Measurements from ENCODE around the gene MRGPRX1.

Gene MRGPRX1

DNA sequence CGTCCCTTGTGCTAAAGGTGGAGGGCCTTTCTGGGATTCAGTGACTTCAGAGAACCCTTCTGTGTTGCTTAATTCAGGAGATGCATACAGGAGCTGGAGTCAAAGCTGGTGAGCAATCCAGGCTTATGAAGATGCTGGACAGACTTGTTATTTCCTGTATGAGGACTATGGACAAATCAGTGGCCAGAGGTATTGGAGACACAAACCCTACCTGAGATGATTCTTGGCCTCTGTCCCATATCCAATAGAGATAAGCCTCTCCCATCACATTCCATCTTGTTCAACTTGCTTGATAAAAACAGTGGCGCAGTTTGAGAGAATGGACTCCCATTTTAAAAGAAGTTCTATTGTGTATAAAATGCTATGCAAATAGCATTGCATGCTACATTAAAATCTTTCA lies at the start of gene MRGPRX1:
TSS of gene MRGPRX1 (minus strand) at position 101 of the 400 bp plus-strand sequence. CDS start 4,630 bp downstream, outside the sequence.
- H3K27ac ChIP-seq (ENCODE audit: low read depth, low read length) = no peak within 1 kb of the TSS
- H3K36me3 ChIP-seq (ENCODE audit: control insufficient read depth, insufficient read depth, low read length) = no peaks in the 10 kb centered on the region
- no peak within 1 kb of the TSS for H3K4me3 ChIP-seq (ENCODE audit: low read length)
- no peaks in the 10 kb centered on the region for H3K27me3 ChIP-seq (ENCODE audit: control insufficient read depth, insufficient read depth, low read length)
- no peaks in the 10 kb centered on the region for H3K4me1 ChIP-seq (ENCODE audit: control insufficient read depth, insufficient read depth, low read length)
- H3K9ac ChIP-seq (ENCODE audit: low read length) = no peak within 1 kb of the TSS

DNA sequence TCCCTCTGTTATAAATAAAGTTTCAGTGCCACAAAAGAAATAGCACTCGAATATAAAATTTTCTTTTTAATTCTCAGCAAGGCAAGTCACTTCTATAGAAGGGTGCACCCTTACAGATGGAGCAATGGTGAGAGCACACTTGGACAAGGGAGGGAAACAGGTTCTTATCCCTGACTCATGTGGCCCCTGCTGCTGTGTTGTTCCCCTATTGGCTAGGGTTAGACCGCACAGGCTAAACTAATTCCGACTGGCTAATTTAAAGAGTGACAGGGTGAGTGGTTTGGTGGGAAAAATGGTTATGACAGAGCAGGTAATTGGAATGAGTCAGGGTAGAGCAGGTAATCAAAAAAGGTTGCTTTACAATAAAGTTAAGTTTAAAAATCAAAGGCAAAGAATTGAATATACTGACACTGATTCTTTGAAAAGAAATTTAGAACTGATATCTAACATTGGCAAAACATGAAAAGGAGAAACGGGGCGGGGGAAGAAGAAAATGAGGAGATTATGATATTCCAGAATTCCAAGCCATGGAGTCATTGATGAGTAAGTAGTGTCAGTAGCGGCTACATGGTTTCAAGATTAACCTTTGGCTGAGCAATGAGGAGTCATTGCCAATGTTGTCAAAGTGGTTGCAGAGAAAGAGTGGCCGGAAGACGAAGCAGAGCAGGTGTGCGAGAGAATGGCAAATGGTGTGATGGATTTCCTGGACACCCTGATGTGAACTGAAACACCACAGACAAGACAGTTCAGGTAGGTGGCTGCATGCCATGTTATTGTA lies 48.4 kb upstream of the MRGPRX1 start:
- no peak overlapping the region for H3K27ac ChIP-seq (ENCODE audit: low read depth, low read length)
- H3K27me3 ChIP-seq (ENCODE audit: control insufficient read depth, insufficient read depth, low read length) = no peaks in the 10 kb centered on the region
- H3K4me3 ChIP-seq (ENCODE audit: low read length) = no peak overlapping the region
- H3K36me3 ChIP-seq (ENCODE audit: control insufficient read depth, insufficient read depth, low read length) = no peaks in the 10 kb centered on the region
- H3K4me1 ChIP-seq (ENCODE audit: control insufficient read depth, insufficient read depth, low read length) = no peaks in the 10 kb centered on the region
- no peak overlapping the region for H3K9ac ChIP-seq (ENCODE audit: low read length)

DNA sequence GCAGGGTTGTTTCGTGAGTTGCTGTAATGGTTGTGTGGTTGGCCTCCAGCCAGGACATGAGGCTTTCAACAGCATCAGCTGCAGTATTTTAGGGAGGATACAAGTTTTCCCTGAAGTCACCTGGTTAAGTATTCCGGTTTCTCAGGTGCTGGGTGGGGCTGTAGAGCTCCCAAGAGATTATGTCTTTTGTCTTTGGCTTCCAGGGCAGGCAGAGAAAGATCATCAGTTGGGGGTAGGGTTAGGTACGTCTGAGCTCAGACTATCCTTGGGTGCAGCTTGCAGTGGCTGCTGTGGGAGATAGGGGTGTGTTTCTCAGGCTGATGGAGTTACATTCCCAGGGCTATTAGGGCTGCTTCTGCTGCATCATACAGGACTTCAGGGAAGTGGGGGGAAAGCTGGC lies 47.5 kb upstream of the MRGPRX1 start:
- Histone ChIP-seq H3K9ac (ENCODE audit: low read length) (no peak overlapping the region), H3K4me1 (ENCODE audit: control insufficient read depth, insufficient read depth, low read length) (no peaks in the 10 kb centered on the region), H3K27me3 (ENCODE audit: control insufficient read depth, insufficient read depth, low read length) (no peaks in the 10 kb centered on the region), H3K36me3 (ENCODE audit: control insufficient read depth, insufficient read depth, low read length) (no peaks in the 10 kb centered on the region), H3K4me3 (ENCODE audit: low read length) (no peak overlapping the region), H3K27ac (ENCODE audit: low read depth, low read length) (no peak overlapping the region)

DNA sequence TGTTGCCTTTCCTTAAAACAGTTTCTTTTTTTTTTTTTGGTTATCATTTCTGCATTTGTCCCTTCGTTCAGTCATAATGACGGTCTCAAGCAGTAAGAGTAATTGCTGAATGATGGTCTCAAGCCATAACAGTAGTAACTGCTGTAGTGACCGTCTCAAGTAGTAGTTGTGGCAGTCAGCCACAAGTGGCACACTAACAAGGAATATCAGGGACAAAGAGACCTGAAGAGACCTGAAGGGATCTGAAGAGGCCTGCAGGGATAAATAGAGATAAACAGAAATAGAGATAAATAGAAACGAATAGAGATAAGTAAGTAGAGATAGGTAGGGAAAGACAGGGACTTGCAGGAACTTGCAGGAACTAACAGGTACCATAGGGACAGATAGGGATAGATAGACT lies 42.7 kb upstream of the MRGPRX1 start:
- Histone ChIP-seq H3K9ac (ENCODE audit: low read length) (no peak overlapping the region), H3K36me3 (ENCODE audit: control insufficient read depth, insufficient read depth, low read length) (no peaks in the 10 kb centered on the region), H3K4me1 (ENCODE audit: control insufficient read depth, insufficient read depth, low read length) (no peaks in the 10 kb centered on the region), H3K4me3 (ENCODE audit: low read length) (no peak overlapping the region), H3K27me3 (ENCODE audit: control insufficient read depth, insufficient read depth, low read length) (no peaks in the 10 kb centered on the region), H3K27ac (ENCODE audit: low read depth, low read length) (no peak overlapping the region)

GRCh38 chr11:18974192-18974591 lies 35.0 kb upstream of the MRGPRX1 start:
- Histone ChIP-seq H3K4me3 (ENCODE audit: low read length) (no peak overlapping the region), H3K36me3 (ENCODE audit: control insufficient read depth, insufficient read depth, low read length) (no peaks in the 10 kb centered on the region), H3K4me1 (ENCODE audit: control insufficient read depth, insufficient read depth, low read length) (no peaks in the 10 kb centered on the region), H3K9ac (ENCODE audit: low read length) (no peak overlapping the region), H3K27ac (ENCODE audit: low read depth, low read length) (no peak overlapping the region), H3K27me3 (ENCODE audit: control insufficient read depth, insufficient read depth, low read length) (no peaks in the 10 kb centered on the region)

DNA sequence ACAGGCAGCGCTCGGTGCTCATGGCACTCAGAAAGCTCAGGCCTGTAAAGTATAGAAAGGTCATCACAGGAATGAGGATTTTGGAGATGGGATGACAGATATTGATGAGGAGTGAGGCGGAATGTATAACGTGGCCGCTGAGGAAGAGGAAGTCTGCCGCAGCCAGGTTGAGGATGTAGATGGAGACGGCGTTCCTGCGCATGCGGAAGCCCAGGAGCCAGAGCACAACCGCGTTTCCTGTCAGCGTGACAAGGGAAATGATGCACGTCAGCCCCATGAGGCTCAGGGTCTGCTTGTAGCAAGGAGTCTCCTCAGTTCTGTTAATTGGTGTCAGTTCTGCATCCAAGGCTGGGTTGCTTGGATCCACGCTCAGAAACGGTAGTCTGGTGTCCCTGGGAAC lies 33.1 kb upstream of the MRGPRX1 start:
- H3K4me3 ChIP-seq (ENCODE audit: low read length) = no peak overlapping the region
- no peak overlapping the region for H3K27ac ChIP-seq (ENCODE audit: low read depth, low read length)
- no peaks in the 10 kb centered on the region for H3K36me3 ChIP-seq (ENCODE audit: control insufficient read depth, insufficient read depth, low read length)
- no peaks in the 10 kb centered on the region for H3K4me1 ChIP-seq (ENCODE audit: control insufficient read depth, insufficient read depth, low read length)
- H3K9ac ChIP-seq (ENCODE audit: low read length) = no peak overlapping the region
- H3K27me3 ChIP-seq (ENCODE audit: control insufficient read depth, insufficient read depth, low read length) = no peaks in the 10 kb centered on the region

GRCh38 chr11:18969720-18970119 lies 30.5 kb upstream of the MRGPRX1 start:
- Histone ChIP-seq H3K9ac (ENCODE audit: low read length) (no peak overlapping the region), H3K36me3 (ENCODE audit: control insufficient read depth, insufficient read depth, low read length) (no peaks in the 10 kb centered on the region), H3K27ac (ENCODE audit: low read depth, low read length) (no peak overlapping the region), H3K27me3 (ENCODE audit: control insufficient read depth, insufficient read depth, low read length) (no peaks in the 10 kb centered on the region), H3K4me1 (ENCODE audit: control insufficient read depth, insufficient read depth, low read length) (no peaks in the 10 kb centered on the region), H3K4me3 (ENCODE audit: low read length) (no peak overlapping the region)

DNA sequence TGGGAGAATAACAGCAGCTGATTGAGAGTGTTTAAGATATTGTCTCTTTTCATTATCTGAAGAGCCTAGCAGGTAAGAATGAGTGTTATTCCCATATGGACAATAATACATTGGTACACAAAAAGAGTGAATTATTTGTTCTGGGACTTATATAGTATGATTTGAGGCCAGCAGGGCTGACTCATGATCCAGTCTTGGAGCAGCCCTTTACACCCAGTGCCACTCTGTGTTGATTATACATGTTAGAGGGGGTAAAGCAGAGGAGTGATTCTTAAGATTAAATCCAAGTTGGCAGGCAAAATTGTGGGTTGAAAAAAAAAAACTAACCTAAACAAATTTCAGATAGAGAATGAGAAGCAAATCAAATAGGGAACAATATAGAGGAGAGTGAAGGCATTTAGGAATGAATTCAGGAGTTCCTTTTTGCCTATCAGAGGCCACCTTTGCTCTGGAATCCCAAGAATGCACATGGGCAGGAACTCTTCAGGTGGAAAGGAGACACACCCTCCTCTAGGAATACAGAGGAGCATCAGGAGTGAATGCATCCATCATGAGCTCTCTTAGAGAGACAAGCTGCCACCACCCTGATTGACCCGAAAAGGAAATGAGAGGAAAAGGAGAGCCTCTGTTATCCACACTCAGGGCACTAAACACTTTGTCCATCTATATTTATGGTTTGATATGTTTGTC lies 19.2 kb upstream of the MRGPRX1 start:
- Histone ChIP-seq H3K27ac (ENCODE audit: low read depth, low read length) (no peak overlapping the region), H3K27me3 (ENCODE audit: control insufficient read depth, insufficient read depth, low read length) (no peaks in the 10 kb centered on the region), H3K9ac (ENCODE audit: low read length) (no peak overlapping the region), H3K36me3 (ENCODE audit: control insufficient read depth, insufficient read depth, low read length) (no peaks in the 10 kb centered on the region), H3K4me1 (ENCODE audit: control insufficient read depth, insufficient read depth, low read length) (no peaks in the 10 kb centered on the region), H3K4me3 (ENCODE audit: low read length) (no peak overlapping the region)

DNA sequence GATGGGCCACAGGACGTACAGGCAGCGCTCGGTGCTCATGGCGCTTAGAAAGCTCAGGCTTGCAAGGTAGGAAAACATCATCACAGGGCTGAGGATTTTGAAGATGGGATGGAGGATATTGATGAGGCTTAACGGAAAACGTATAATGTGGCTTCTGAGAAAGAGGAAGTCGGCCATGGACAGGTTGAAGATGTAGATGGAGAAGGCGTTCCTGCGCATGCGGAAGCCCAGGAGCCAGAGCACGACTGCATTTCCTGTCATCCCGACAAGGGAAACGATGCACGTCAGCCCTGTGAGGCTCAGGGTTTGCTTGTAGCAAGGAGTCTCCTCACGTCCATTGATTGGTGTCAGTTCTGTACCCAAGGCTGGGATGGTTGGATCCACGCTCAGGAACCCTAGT lies 17.4 kb upstream of the MRGPRX1 start:
- no peak overlapping the region for H3K9ac ChIP-seq (ENCODE audit: low read length)
- no peaks in the 10 kb centered on the region for H3K4me1 ChIP-seq (ENCODE audit: control insufficient read depth, insufficient read depth, low read length)
- no peaks in the 10 kb centered on the region for H3K27me3 ChIP-seq (ENCODE audit: control insufficient read depth, insufficient read depth, low read length)
- H3K27ac ChIP-seq (ENCODE audit: low read depth, low read length) = no peak overlapping the region
- no peak overlapping the region for H3K4me3 ChIP-seq (ENCODE audit: low read length)
- no peaks in the 10 kb centered on the region for H3K36me3 ChIP-seq (ENCODE audit: control insufficient read depth, insufficient read depth, low read length)

- no peak overlapping the region for H3K4me3 ChIP-seq (ENCODE audit: low read length)
- H3K4me1 ChIP-seq (ENCODE audit: control insufficient read depth, insufficient read depth, low read length) = no peaks in the 10 kb centered on the region
- H3K36me3 ChIP-seq (ENCODE audit: control insufficient read depth, insufficient read depth, low read length) = no peaks in the 10 kb centered on the region
- H3K27me3 ChIP-seq (ENCODE audit: control insufficient read depth, insufficient read depth, low read length) = no peaks in the 10 kb centered on the region
- no peak overlapping the region for H3K27ac ChIP-seq (ENCODE audit: low read depth, low read length)
- H3K9ac ChIP-seq (ENCODE audit: low read length) = no peak overlapping the region
Measured at GRCh38 chr11:18936002-18936673, 3.1 kb downstream of the MRGPRX1 start.

DNA sequence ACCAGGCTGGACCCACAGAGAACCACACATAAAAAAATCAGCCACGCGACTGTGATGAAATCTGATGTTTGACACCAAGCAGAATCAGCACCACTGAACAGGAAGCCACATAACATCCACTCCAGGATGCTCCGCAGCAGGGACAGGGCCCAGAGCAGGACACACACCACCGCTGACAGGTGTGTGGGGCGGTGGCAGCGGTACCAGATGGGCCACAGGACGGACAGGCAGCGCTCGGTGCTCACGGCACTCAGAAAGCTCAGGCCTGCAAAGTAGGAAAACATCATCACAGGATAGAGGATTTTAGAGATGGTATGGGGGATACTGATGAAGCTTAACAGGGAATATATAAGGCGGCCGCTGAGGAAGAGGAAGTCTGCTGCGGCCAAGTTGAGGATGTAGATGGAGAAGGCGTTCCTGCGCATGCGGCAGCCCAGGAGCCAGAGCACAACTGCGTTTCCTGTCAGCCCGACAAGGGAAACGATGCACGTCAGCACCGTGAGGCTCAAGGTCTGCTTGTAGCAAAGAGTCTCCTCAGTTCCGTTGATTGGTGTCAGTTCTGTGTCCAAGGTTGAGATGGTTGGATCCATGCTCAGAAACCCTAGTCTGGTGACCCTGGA lies 4.9 kb downstream of the MRGPRX1 start:
- Histone ChIP-seq H3K27ac (ENCODE audit: low read depth, low read length) (no peak overlapping the region), H3K27me3 (ENCODE audit: control insufficient read depth, insufficient read depth, low read length) (no peaks in the 10 kb centered on the region)

DNA sequence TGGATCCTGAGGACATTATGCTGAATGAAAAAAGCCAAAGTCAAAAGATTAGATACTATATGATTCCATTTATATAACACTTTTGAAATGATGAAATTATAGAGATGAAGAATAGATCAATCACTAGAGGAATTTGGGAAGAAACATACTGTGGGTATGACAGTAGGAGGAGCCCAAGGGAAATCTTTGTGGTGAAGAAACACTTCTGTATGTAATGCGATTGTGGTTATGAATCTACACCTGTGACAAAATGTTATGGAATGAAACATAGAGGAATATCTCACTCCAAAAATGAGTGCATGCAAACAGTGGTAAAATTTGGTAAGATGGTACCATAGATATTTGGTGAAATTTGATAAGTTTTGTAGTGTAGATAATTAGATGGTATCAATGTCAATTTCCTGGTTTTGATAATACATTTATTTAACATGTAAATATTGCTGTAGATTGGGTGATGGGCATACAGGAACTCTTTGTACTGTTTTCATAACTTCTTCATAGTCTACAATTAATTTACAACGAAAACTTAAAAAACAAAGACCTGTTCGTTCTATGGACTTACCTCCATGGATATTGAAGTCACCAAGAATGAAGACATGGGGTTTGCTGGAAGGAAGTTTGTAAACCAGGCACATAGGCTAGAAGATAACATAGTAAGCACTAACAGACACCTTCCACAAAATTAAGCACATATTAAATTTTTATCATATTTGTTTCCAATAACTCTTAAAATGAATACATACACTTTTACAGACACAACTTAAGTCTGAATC lies 11.5 kb downstream of the MRGPRX1 start:
- Histone ChIP-seq H3K9ac (ENCODE audit: low read length) (no peak overlapping the region), H3K27me3 (ENCODE audit: control insufficient read depth, insufficient read depth, low read length) (no peaks in the 10 kb centered on the region), H3K4me3 (ENCODE audit: low read length) (no peak overlapping the region), H3K36me3 (ENCODE audit: control insufficient read depth, insufficient read depth, low read length) (no peaks in the 10 kb centered on the region), H3K4me1 (ENCODE audit: control insufficient read depth, insufficient read depth, low read length) (no peaks in the 10 kb centered on the region), H3K27ac (ENCODE audit: low read depth, low read length) (no peak overlapping the region)

More for the DNA sequence above, 4.9 kb downstream of the MRGPRX1 start:
- Histone ChIP-seq H3K4me3 (ENCODE audit: low read length) (no peak overlapping the region), H3K9ac (ENCODE audit: low read length) (no peak overlapping the region), H3K36me3 (ENCODE audit: control insufficient read depth, insufficient read depth, low read length) (no peaks in the 10 kb centered on the region), H3K4me1 (ENCODE audit: control insufficient read depth, insufficient read depth, low read length) (no peaks in the 10 kb centered on the region)

Data from rectal smooth muscle tissue (tissue), 1 donor.